ENCODE measurements around the gene C10orf62. TPM values are rescaled to one million over a fixed set of nuclear protein-coding genes. Genes with fewer than 3 reads are reported as not detected.

C10orf62 gene
- polyA plus RNA-seq, 3 donors, result not detected

GRCh38 chr10:97549587-97550322, 39.8 kb upstream of the C10orf62 start:
- no peak overlapping the region for H3K27ac ChIP-seq (ENCODE audit: low read depth in 1 of 2, low read length in 2 of 2)
- H3K9ac ChIP-seq (ENCODE audit: insufficient read depth, low read length, poor library complexity, severe bottlenecking), result no peak overlapping the region
- peaks cover 10% of the 10 kb centered on the region for H4K20me1 ChIP-seq (ENCODE audit: insufficient read depth, low read length)
- H3K4me1 Mint-ChIP-seq, result peaks cover 5% of the 10 kb centered on the region
- peaks cover 7% of the 10 kb centered on the region in 2 donors for H3K36me3 Mint-ChIP-seq
- H3K9me3 ChIP-seq (replicated peaks in 1 of 2; ENCODE audit: control insufficient read depth in 1 of 2, insufficient read depth in 1 of 2, low read length in 2 of 2), result peaks cover under 1 to 2% of the 10 kb centered on the region in 2 donors
- no peak for DNase-seq
- peaks cover 0 to 12% of the 10 kb centered on the region in 2 donors for H3K36me3 ChIP-seq (replicated peaks in 1 of 2; ENCODE audit: control insufficient read depth in 1 of 2, insufficient read depth in 2 of 2, low read length in 2 of 2)
- no peak overlapping the region for H3K4me3 Mint-ChIP-seq
- no peak overlapping the region for H3K4me2 ChIP-seq (replicated peaks; ENCODE audit: extremely low read depth, low read length, poor library complexity, severe bottlenecking)
- no peak overlapping the region for H2AFZ ChIP-seq (ENCODE audit: insufficient read depth, low read depth, low read length, poor library complexity, severe bottlenecking)
- TF ChIP-seq CTCF (IDR thresholded peaks at IDR 0.05), result no peak
- no peaks in the 10 kb centered on the region for H3K79me2 ChIP-seq (ENCODE audit: insufficient read depth, low read length)
- H3K27me3 Mint-ChIP-seq (ENCODE audit: low read depth in 3 of 3), result peaks cover 0 to 1% (median 0%) of the 10 kb centered on the region in 3 donors
- peaks cover under 1 to 4% (median 2%) of the 10 kb centered on the region in 7 donors for H3K9me3 Mint-ChIP-seq
- intact Hi-C loops (cut with micrococcal nuclease), result loop anchor here (5.0 kb wide), 3 partner anchors 47 to 82 kb away; partner anchors contain the start of genes MMS19 (in 1 of the 2) and UBTD1 (in 1 of the 2)
- no peaks in the 10 kb centered on the region for H3K27me3 ChIP-seq (ENCODE audit: control insufficient read depth in 2 of 2, insufficient read depth in 2 of 2, low read length in 2 of 2)
- 93% methylated on average over 10 of the region's 13 CpGs for WGBS (ENCODE audit: insufficient coverage)
- peak overlapping the region in 2 of 7 donors; percentile 20 to 36 for H3K27ac Mint-ChIP-seq
- H3K4me3 ChIP-seq (replicated peaks in 1 of 3; ENCODE audit: low read depth in 2 of 3, low read length in 3 of 3), result no peak overlapping the region
- H3K4me1 ChIP-seq (ENCODE audit: control insufficient read depth in 1 of 2, insufficient read depth in 2 of 2, low read length in 2 of 2), result peaks cover 0 to 12% of the 10 kb centered on the region in 2 donors

GRCh38 chr10:97550336-97551149, 39.0 kb upstream of the C10orf62 start:
- Histone ChIP-seq H3K9ac (ENCODE audit: insufficient read depth, low read length, poor library complexity, severe bottlenecking) (no peak overlapping the region), H3K9me3 (replicated peaks in 1 of 2; ENCODE audit: control insufficient read depth in 1 of 2, insufficient read depth in 1 of 2, low read length in 2 of 2) (peaks cover 8 to 9% of the 10 kb centered on the region in 2 donors), H4K20me1 (ENCODE audit: insufficient read depth, low read length) (peaks cover 10% of the 10 kb centered on the region), H3K36me3 (replicated peaks in 1 of 2; ENCODE audit: control insufficient read depth in 1 of 2, insufficient read depth in 2 of 2, low read length in 2 of 2) (peaks cover 0 to 12% of the 10 kb centered on the region in 2 donors), H3K79me2 (ENCODE audit: insufficient read depth, low read length) (no peaks in the 10 kb centered on the region), H3K27me3 (ENCODE audit: control insufficient read depth in 2 of 2, insufficient read depth in 2 of 2, low read length in 2 of 2) (no peaks in the 10 kb centered on the region), H3K4me1 (ENCODE audit: control insufficient read depth in 1 of 2, insufficient read depth in 2 of 2, low read length in 2 of 2) (peaks cover 0 to 4% of the 10 kb centered on the region in 2 donors), H3K27ac (ENCODE audit: low read depth in 1 of 2, low read length in 2 of 2) (no peak overlapping the region), H3K4me2 (replicated peaks; ENCODE audit: extremely low read depth, low read length, poor library complexity, severe bottlenecking) (no peak overlapping the region), H2AFZ (ENCODE audit: insufficient read depth, low read depth, low read length, poor library complexity, severe bottlenecking) (no peak overlapping the region), H3K4me3 (replicated peaks in 1 of 3; ENCODE audit: low read depth in 2 of 3, low read length in 3 of 3) (no peak overlapping the region)
- Mint-ChIP-seq H3K27me3 (ENCODE audit: low read depth in 3 of 3) (no peaks in the 10 kb centered on the region), H3K27ac (peak overlapping the region in 1 of 7 donors; percentile 20), H3K4me1 (peaks cover 5% of the 10 kb centered on the region), H3K4me3 (no peak overlapping the region), H3K9me3 (peaks cover 7 to 12% (median 10%) of the 10 kb centered on the region in 7 donors), H3K36me3 (peaks cover 7 to 12% of the 10 kb centered on the region in 2 donors)
- intact Hi-C loops (cut with micrococcal nuclease), result loop anchor here (5.0 kb wide), 3 partner anchors 48 to 83 kb away; partner anchors contain the start of genes MMS19 (in 1 of the 2) and UBTD1 (in 1 of the 2)
- DNase-seq, result no peak
- 100% methylated on average over 1 of the region's 10 CpGs for WGBS (ENCODE audit: insufficient coverage)
- no peak for TF ChIP-seq CTCF (IDR thresholded peaks at IDR 0.05)
